ENCODE measurements around the gene GSTM3.

The GSTM3 gene

DNA sequence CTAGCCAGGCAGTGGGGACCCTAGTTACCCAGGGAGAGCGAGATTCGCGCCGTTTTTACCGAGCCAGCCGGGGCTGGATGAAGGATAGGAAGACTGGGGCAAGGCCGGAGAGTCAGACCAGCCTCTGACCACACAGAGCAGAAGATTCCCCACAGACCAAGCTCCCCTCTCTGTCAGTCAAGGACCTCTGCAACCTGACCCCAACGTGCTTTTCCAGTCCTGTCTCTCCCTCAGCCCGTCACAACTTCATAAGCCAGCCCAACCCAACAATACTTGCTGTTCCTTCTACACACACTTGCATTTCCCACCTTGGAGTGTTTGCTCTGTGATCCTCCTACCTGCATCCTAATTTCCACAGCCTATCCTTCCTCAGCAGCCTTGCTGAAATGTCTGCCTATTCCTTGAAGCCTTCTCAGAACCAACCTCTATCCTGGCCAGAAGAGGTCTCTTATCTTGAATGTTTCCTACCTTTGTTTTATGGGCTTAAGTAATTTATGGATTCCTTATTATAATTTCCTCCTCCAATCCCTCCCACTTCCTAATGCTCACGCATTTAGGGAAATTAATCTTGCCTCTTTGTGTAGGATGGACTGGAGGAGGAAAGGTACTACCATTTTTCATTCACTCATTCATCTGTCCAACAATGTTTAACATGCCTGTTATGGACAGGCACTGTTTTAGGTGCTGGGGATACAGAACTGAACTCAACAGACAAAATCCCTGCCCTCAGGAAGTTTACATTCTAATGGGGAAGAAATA, at the start of gene GSTM3:
GSTM3 (minus strand) TSS at position 424 of the 759 bp plus-strand sequence. CDS start 751 bp downstream, outside the sequence.
- FAIRE-seq (no peak), DNase-seq (ENCODE audit: low spot score) (no peak)

DNA sequence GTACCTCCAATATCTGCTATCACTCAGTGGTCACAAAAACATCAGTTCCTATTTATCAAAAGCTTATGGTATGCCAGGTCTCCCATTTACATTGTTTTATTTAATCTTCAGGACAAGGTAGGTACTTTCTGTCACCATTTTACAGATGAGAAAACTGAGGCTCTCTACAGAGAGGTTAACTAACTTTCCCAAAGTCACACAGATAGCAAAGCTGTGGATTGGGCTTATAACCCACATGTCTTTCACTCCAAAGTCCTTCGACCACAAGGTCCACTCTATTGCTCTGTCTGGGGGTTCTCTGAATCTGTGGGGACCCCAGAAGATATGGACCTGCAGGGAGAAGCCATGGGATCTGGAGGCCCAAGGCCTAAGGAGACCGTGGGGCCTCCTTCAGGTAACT, 49.5 kb upstream of the GSTM3 start:
- FAIRE-seq (no peak), DNase-seq (ENCODE audit: low spot score) (no peak)

DNA sequence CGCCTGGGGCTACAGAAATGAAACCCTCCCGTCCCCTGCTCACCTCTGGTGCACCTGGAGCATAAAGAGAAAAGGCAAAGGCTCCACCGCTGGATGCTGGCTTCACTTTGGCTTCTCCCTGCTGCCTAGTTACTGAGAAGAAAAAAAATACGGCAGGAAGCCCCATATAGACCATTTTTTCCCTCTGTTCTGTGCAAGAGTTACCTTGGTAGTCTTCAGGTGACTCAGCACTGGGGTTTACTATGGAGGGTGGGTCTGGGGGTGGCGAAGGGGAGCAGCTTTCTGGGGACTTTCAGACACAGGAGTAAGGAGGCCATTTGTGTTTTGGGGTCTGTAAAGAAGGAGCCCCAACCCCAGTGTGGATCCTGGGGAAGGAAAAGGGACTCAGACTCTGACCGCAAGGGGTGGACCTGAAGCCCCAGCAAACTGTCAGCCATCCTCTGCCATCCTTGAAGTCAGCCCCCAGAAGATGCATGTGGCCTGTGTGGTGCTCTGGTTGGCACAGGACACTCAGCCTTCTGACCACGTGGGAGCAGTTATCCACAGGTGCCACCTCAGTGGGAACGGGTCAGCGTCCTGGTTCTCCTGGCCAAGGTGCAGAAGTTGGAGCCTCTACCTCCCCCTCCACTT, 48.8 kb upstream of the GSTM3 start:
- no peak for DNase-seq (ENCODE audit: low spot score)
- no peak for FAIRE-seq

DNA sequence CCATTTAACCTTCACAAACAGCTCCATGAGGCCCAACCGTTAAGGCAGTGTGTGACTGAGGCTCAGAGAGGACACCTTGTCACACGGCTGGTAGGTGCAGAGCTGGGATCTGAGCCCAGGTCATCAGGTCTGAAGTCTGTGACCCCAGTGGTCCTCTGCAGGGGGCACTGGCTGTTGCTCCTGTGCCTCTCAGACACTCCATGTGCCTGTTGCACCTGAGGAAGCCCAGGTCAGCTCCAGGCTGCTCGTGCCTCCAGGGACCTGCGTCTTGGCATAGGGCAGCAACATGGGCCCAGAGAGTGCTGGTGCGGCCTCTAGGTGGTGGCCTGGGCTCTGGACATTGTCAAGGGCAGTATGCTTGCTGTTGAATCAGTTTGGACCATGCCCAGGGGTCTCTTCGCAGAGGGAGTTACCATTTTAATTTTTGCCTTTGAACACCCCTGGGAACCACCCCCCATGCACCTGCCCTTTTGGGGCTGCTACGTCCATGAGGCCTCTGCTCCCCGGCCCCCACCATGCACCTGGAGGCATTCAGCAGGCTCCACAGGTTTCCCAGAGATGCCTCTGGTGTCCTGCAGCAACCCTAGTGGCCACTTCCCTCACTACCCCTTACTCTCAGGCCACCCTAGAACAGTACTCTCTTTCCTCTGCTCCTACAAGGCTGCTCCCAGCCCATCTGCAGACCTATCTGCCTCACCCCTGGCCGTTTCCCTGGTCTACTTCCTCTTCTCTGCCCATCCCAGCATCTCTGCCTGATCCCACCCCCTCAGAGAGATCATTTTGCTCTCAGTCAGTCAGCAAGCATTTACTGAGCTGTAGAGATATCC, 48.1 kb upstream of the GSTM3 start:
- DNase-seq (ENCODE audit: low spot score) (no peak), FAIRE-seq (no peak)

GRCh38 chr1:109787845-109788601, 47.2 kb upstream of the GSTM3 start:
- no peak for FAIRE-seq
- no peak for DNase-seq (ENCODE audit: low spot score)

DNA sequence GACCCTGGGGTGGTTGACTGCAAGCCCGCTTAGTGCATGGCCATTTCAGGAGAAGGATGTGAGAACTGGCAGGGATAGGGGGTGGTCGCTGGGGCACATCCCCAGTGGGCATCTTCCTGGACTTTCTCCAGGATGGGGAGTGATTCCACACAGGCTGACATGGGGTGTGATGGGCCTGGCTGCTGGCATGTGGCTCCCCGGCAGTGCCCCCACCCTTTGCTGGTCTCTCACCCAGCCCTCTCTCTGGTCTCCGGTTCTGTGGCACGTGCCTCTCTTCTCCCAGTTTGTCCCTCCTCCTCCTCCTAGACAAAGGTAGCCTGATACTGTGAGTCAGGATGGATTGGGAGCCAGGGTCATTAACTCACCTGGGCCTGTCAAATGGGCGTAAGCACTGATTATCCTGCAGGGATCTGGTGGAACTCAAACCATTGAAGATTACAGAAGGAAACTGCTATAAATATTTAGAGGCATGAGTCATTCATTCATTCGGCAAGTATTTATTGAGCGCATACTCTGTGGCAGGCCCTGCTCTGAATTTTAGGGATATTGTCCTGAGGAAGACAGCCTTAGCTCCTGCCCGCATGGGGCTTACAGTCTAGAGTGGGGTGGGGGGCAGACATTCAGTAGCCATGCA, 46.5 kb upstream of the GSTM3 start:
- no peak for DNase-seq (ENCODE audit: low spot score)

DNA sequence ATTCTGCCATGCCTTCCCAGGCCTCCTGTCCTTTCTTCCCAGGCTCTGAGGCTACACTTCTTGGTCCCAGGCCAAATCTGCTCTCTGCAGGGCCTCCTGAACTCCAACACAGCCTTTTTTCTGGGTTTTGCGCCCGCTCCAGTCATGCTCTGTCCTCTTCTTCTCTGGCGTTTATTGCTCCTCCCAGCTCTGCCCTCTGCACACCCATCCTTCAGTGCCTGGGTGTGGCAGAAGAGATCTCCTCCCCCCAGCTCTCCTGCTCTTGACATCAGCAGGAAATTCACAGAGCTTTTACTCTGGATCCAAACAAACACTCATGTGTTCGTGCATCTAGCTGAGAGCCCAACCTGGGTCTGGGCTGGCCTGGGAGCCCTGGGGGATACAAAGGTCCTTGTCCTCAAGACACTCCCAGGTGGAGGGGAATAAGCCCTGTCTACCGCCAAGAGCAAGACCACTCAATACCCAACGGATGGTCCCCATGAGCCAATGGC, 45.7 kb upstream of the GSTM3 start:
- FAIRE-seq: no peak
- DNase-seq (ENCODE audit: low spot score): no peak

More for the DNA sequence above, 46.5 kb upstream of the GSTM3 start:
- no peak for FAIRE-seq

GRCh38 chr1:109786112-109786480, 45.3 kb upstream of the GSTM3 start:
- FAIRE-seq (no peak), DNase-seq (ENCODE audit: low spot score) (no peak)

DNA sequence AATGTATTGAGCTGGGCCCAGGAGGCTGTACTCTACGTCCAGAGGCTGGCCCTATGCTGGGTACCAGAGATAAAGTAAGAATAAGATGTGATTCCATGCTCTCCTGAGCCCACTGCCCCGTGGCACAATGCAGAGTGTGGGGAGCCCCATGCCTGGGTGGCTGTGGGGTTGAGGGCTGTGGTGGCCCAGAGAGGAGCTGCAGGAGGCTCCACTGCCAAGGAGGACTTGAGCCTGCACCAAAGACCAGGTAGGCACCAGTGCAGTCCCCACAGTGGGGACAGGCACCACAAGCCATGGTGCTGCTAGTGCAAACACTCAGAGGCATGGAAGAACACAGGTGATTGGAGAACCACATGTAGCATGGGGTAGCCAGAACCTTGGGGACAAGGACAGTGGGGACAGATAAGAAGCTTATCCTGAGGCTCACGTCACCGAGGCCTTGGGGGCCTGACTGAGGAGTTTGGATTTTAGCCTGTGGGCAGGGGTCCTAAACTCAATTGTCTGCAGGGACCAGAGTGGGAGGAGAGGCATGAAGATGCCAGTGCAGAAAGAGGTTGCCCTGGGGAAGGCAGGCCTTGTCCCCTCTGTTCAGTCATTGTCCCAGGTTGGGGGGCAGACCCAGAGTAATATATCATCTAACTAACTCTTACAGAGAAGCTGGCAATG, 44.7 kb upstream of the GSTM3 start:
- DNase-seq (ENCODE audit: low spot score) (no peak), FAIRE-seq (no peak)

DNA sequence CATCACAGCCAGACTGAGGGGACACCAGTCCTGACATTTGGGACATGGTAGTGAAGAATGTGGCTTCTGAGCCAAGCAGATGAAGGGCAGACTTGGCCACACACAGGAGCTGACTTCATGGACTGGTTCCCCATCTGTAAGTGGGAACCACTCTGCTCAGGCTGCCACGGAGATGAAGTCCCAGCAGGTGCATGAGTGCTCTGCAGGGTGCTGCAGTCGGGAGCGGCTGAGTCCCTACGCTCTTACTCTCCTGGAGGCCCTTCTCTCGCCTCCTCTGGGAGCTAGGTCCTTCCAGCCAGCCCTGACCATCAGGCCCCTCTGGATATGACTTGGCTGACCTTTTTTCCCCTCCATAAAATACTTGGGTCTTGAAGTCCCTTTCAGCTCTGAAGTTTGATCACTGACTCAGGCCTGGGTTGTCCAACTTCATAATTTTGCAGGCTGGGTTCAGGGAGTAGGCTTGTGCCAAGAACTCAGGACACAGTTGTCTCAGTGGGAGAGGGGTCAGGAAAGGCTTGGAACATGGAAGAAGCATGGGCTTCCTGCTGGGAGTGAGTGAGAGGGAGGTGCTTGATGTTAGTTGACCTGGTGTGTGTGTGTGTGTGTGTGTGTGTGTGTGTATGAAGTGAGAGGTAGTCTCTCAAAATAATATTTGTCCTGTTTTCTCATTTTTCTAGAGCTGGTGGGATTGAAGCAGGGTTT, 43.9 kb upstream of the GSTM3 start:
- DNase-seq (ENCODE audit: low spot score): no peak
- no peak for FAIRE-seq

- FAIRE-seq (no peak), DNase-seq (ENCODE audit: low spot score) (peak; percentile 88)
These were observed 42.6 kb upstream of the GSTM3 start for GRCh38 chr1:109783436-109783835.

DNA sequence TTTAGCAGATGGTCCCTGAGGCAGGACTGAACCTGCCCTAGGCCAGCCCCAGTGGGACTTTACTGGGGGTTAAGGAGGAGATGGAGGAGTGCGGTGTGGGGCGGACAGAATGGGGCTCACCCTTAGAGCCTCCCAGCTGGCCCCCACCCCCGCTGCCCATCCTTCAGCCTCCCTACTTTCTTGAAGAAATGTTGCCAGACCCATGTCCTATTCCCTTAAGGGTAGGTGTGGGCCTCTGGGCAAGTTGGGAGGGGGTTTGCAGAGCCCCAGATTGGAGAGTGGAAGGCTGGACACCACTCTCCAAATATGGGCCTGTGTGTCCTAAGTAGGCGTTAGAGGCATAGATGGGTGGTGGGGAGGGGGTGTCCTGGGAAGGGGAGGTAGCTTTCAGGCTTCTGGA, 42.1 kb upstream of the GSTM3 start:
- DNase-seq (ENCODE audit: low spot score) (no peak), FAIRE-seq (no peak)

GRCh38 chr1:109782514-109782913, 41.7 kb upstream of the GSTM3 start:
- no peak for FAIRE-seq
- DNase-seq (ENCODE audit: low spot score): no peak

- DNase-seq (ENCODE audit: low spot score) (no peak), FAIRE-seq (no peak)
These were observed 41.0 kb upstream of the GSTM3 start for GRCh38 chr1:109781806-109782205.

- DNase-seq (ENCODE audit: low spot score) (no peak), FAIRE-seq (no peak)
These were observed 40.1 kb upstream of the GSTM3 start for GRCh38 chr1:109780982-109781381.

DNA sequence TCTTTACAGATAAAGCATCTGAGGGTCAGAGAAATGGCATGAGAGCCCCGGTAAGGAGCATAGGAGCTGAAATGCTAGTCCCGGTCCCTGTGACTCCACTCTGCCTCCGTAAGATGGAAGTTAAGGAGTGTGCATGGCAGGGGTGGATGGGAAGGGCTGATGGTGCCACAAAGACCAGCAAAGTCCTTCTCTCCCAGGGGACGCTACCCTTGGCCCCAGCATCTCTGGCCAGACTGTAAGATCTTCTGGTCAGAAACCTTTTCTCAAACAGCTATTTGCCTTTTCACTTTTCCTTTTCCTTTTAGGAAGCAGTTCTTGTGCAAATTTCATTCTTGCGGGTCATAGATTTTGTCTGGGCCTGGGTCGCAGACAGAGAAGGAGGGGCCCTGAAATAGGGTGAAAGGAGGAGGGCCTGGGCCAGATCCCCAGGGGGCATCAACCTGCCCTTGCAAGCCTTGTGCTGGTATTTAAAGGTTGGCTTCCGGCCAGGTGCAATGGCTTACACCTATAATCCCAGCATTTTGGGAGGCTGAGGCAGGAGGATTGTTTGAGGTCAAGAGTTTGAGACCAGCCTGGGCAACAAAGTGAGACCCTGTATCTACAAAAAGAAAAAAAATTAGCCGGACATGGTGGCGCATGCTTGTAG, 37.3 kb upstream of the GSTM3 start:
- DNase-seq (ENCODE audit: low spot score) (no peak), FAIRE-seq (no peak)

DNA sequence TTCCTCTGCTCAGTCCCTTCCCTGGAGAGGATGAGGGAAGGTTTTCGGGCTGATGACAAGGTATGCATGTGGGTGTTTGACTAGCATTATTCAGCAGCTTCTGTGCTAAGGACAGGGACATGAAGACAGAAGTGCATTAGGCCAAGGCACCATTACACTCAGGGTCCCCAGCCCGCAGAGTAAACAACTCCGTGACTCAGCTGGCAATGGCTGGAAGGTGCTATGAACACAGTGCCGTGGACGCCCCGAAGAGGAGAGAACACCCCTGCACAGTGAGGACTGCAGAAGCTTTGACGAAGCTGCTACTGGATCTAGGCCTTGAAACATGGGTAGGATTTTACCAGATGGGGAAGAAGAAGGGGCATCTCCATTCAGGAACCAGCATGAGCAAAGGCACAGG, 36.6 kb upstream of the GSTM3 start:
- no peak for DNase-seq (ENCODE audit: low spot score)

DNA sequence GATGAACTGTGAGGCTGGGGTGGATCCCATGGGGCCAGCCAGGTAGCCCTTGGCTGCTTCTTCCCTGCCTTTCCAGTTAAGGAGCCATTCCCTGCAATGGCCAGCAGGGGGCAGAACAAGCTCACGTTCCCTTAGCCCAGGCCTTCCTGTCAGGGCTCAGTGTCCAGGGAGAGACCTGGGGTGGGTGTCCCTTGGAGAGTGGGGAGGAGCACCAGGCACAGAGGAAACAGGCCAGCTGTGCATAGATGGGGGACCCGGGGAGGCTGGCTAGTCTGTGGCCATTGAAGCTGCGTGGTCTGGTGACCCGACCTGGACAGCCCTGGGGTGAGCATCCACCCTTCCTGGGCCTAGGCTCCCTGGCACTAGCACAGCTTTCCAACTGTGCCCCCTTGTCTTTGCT, 36.1 kb upstream of the GSTM3 start:
- DNase-seq (ENCODE audit: low spot score) (peak; percentile 86), FAIRE-seq (peak; percentile 9)

More for the DNA sequence above, 36.6 kb upstream of the GSTM3 start:
- no peak for FAIRE-seq

GRCh38 chr1:109776206-109776835, 35.5 kb upstream of the GSTM3 start:
- DNase-seq (ENCODE audit: low spot score) (no peak), FAIRE-seq (no peak)

Data from urothelium cell line (cell line).